ENCODE results near the gene TTC17. TPM values are rescaled to one million over a fixed set of nuclear protein-coding genes. Genes with fewer than 3 reads are reported as not detected.
A peak's percentile ranks its signal among the peaks of the same experiment; 100 is the strongest.
"Not testable (repeated sequence)": the region's sequence is repeated elsewhere in the genome, so short reads cannot be mapped to it uniquely, and the experiment has no call there.

TTC17 gene, protein sequence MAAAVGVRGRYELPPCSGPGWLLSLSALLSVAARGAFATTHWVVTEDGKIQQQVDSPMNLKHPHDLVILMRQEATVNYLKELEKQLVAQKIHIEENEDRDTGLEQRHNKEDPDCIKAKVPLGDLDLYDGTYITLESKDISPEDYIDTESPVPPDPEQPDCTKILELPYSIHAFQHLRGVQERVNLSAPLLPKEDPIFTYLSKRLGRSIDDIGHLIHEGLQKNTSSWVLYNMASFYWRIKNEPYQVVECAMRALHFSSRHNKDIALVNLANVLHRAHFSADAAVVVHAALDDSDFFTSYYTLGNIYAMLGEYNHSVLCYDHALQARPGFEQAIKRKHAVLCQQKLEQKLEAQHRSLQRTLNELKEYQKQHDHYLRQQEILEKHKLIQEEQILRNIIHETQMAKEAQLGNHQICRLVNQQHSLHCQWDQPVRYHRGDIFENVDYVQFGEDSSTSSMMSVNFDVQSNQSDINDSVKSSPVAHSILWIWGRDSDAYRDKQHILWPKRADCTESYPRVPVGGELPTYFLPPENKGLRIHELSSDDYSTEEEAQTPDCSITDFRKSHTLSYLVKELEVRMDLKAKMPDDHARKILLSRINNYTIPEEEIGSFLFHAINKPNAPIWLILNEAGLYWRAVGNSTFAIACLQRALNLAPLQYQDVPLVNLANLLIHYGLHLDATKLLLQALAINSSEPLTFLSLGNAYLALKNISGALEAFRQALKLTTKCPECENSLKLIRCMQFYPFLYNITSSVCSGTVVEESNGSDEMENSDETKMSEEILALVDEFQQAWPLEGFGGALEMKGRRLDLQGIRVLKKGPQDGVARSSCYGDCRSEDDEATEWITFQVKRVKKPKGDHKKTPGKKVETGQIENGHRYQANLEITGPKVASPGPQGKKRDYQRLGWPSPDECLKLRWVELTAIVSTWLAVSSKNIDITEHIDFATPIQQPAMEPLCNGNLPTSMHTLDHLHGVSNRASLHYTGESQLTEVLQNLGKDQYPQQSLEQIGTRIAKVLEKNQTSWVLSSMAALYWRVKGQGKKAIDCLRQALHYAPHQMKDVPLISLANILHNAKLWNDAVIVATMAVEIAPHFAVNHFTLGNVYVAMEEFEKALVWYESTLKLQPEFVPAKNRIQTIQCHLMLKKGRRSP
- 53.7 and 66.2 TPM in 2 replicates for total RNA-seq (2014; rRNA removed; shearing (Covaris generic); ENCODE audit: low replicate concordance)

GRCh38 chr11:43358801-43359421 is at the start of gene TTC17:
Gene TTC17 (plus strand): TSS chr11:43358920. CDS start chr11:43358955, 35 bp downstream.
- peak within 1 kb of the TSS; percentile 92 for H3K4me3 ChIP-seq
- DNase-seq = peak; percentile 96
- no peaks in the 10 kb centered on the region for H3K27me3 ChIP-seq
- peaks cover 20% of the 10 kb centered on the region for H3K36me3 ChIP-seq
- no peaks in the 10 kb centered on the region; the same call in 1 of the 2 replicates for H3K9me3 ChIP-seq

GRCh38 chr11:43311791-43312607 is 46.7 kb upstream of the TTC17 start, which contains the start of gene API5:
Gene API5 (plus strand): TSS chr11:43311996. CDS start chr11:43312128, 132 bp downstream.
- Histone ChIP-seq H3K36me3 (peaks cover 17% of the 10 kb centered on the region), H3K27me3 (no peaks in the 10 kb centered on the region), H3K9me3 (no peaks in the 10 kb centered on the region), H3K4me3 (peak within 1 kb of the TSS; percentile 93)
- DNase-seq = peak; percentile 95

DNA sequence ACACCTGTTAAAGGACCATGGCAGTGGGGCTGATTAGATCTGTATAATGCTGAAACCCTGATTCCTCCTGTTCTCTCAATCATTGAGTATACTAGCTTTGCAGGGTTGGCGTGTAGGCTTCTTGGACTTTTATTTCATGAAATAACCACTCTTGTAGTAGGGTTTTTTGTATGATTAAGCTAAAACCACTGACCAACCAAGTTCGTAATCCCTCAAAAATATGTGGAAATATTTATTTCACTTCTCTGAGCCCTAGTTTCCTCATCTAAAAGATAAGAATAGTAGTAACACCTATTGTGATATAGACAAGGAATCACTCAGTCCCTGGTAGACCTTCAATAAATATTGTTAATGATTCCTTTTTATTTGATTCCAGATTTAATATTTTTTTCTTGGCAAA is 42.8 kb upstream of the TTC17 start:
- Histone ChIP-seq H3K36me3 (peaks cover 47% of the 10 kb centered on the region), H3K9me3 (no peaks in the 10 kb centered on the region), H3K4me3 (no peak overlapping the region), H3K27me3 (no peaks in the 10 kb centered on the region)
- DNase-seq = no peak

- Histone ChIP-seq H3K27me3 (no peaks in the 10 kb centered on the region), H3K9me3 (no peaks in the 10 kb centered on the region), H3K36me3 (peaks cover 52% of the 10 kb centered on the region), H3K4me3 (no peak overlapping the region)
- no peak for DNase-seq
These were observed 42.3 kb upstream of the TTC17 start for GRCh38 chr11:43316451-43316850.

DNA sequence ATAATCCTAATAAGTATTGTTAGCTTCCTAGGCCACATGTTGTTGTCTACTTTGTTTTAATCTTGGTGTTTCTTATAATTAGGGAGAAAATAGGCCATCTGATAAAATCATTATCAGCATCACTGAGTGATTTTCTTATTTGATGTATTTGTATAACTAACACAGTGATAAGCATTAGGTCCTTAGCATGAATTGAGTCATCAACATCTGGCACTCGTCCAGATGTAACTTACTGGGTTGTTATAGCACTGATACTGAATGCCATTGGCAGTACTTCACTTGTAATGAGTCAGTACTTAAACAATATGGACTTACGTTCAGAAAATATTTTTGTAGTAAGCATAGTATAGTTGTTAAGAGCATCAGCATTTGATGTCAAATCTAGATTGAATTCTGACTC is 30.7 kb upstream of the TTC17 start:
- no peaks in the 10 kb centered on the region for H3K9me3 ChIP-seq
- no peak overlapping the region for H3K4me3 ChIP-seq
- H3K27me3 ChIP-seq = no peaks in the 10 kb centered on the region
- DNase-seq = peak; percentile 76
- H3K36me3 ChIP-seq = peaks cover 90% of the 10 kb centered on the region

GRCh38 chr11:43328482-43328881 is 30.2 kb upstream of the TTC17 start:
- no peak for DNase-seq
- H3K9me3 ChIP-seq = no peaks in the 10 kb centered on the region
- peaks cover 90% of the 10 kb centered on the region for H3K36me3 ChIP-seq
- H3K4me3 ChIP-seq = no peak overlapping the region
- H3K27me3 ChIP-seq = no peaks in the 10 kb centered on the region

GRCh38 chr11:43341159-43341558 is 17.6 kb upstream of the TTC17 start:
- H3K36me3 ChIP-seq = peaks cover 46% of the 10 kb centered on the region
- H3K4me3 ChIP-seq = no peak overlapping the region

GRCh38 chr11:43351426-43351825 is 7.3 kb upstream of the TTC17 start:
- not testable (repeated sequence) for DNase-seq, H3K9me3 ChIP-seq, H3K27me3 ChIP-seq, H3K4me3 ChIP-seq, H3K36me3 ChIP-seq

More at GRCh38 chr11:43341159-43341558, 17.6 kb upstream of the TTC17 start:
- Histone ChIP-seq H3K27me3 (no peaks in the 10 kb centered on the region), H3K9me3 (no peaks in the 10 kb centered on the region)
- DNase-seq = no peak

GRCh38 chr11:43354311-43354710 is 4.4 kb upstream of the TTC17 start:
- Histone ChIP-seq H3K9me3 (no peaks in the 10 kb centered on the region), H3K36me3 (peaks cover 3% of the 10 kb centered on the region; the same call in 1 of the 2 replicates), H3K4me3 (no peak overlapping the region), H3K27me3 (no peaks in the 10 kb centered on the region)
- DNase-seq = no peak

DNA sequence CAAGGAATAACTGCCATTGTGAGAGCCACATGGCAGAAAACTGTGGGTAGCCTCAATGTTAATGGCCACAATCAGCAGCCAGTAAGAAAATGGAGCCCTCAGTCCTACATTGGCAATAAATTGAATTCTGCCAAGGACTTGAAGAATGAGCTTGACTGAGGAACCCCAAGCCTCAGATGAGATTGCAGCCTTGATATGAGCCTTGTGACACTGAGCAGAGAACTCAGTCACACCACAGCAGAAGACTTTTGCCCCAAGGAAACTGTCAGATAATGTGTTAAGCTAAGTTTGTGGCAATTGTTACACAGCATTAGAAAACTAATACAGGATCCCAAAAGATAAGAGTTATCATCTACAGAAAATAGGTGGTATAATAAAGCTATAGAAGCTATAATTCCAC is 2.4 kb upstream of the TTC17 start:
- no peaks in the 10 kb centered on the region for H3K27me3 ChIP-seq
- H3K9me3 ChIP-seq = no peaks in the 10 kb centered on the region; the same call in 1 of the 2 replicates
- peaks cover 10% of the 10 kb centered on the region for H3K36me3 ChIP-seq
- no peak overlapping the region for H3K4me3 ChIP-seq
- no peak for DNase-seq

DNA sequence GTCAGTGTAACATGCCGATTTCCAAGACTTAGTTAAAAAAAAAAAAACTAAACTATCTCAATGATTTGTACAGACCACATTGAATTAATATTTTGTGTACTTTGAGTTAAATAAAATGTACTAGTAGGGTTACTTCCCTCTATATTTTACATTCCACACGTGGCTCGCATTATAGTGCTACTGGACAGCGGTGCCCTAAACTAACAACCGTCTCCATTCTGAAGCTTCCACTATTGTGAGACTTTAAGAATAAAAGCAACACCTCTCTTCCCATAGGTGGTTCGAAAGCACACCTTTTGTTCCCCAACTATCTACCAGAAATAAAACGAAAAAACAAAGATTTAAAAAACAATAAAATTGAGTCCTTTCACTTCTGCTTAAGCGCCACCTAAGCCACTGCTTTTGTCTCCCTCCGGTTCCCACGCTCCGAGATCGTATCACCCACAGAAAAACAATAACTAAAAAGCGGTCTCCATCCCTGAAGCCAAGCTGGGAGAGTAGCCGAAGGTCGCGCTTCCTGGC is 380 bp upstream of the TTC17 start:
- no peaks in the 10 kb centered on the region for H3K27me3 ChIP-seq
- no peak for DNase-seq

GRCh38 chr11:43359422-43359818 is 700 bp downstream of the TTC17 start:
- no peaks in the 10 kb centered on the region for H3K27me3 ChIP-seq
- DNase-seq = peak; percentile 13

More for the DNA sequence above, 380 bp upstream of the TTC17 start:
- peak overlapping the region; percentile 92 for H3K4me3 ChIP-seq
- peaks cover 16% of the 10 kb centered on the region for H3K36me3 ChIP-seq
- H3K9me3 ChIP-seq = no peaks in the 10 kb centered on the region; the same call in 1 of the 2 replicates

GRCh38 chr11:43360361-43361032 is 1.8 kb downstream of the TTC17 start:
- Histone ChIP-seq H3K27me3 (no peaks in the 10 kb centered on the region), H3K9me3 (no peaks in the 10 kb centered on the region; the same call in 1 of the 2 replicates), H3K36me3 (peaks cover 33% of the 10 kb centered on the region), H3K4me3 (peak overlapping the region; percentile 92)
- DNase-seq = no peak

More at GRCh38 chr11:43359422-43359818, 700 bp downstream of the TTC17 start:
- peak overlapping the region; percentile 92 for H3K4me3 ChIP-seq
- H3K36me3 ChIP-seq = peaks cover 24% of the 10 kb centered on the region
- H3K9me3 ChIP-seq = no peaks in the 10 kb centered on the region; the same call in 1 of the 2 replicates

DNA sequence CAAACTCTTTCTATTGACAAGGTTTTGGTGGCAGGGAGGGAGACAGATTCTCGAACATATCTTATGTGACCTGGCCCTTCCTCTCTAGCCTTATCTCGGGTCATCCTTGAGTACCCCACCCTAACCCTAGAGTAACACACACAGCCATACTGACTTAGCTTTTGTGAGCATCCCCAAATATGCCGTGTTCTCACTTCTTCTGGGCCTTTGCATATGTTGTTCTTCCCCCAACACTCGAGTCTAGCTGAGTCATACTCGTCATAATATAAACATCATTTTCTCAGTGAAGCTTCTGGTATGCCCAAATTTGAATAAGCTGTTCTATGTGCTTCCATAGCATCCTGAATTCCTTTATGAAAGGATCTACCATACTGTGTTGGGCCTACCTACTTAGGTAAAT is 8.0 kb downstream of the TTC17 start:
- Histone ChIP-seq H3K4me3 (no peak overlapping the region), H3K9me3 (no peaks in the 10 kb centered on the region)
- no peak for DNase-seq

More for the DNA sequence above, 8.0 kb downstream of the TTC17 start:
- H3K27me3 ChIP-seq = no peaks in the 10 kb centered on the region
- H3K36me3 ChIP-seq = peaks cover 42% of the 10 kb centered on the region

Data from MG63 (cell line).